Fibroblast of skin of right biceps (primary cell): Measurements from ENCODE around the gene TMEM135.
"Not testable (repeated sequence)": the region's sequence is repeated elsewhere in the genome, so short reads cannot be mapped to it uniquely, and the experiment has no call there.

Experiments used
- DNase-seq: peaks from one replicate; pipeline ENCODE4 v3.0.0-alpha.2; 2013

The TMEM135 gene

GRCh38 chr11:87037450-87038234 is at the start of gene TMEM135:
Gene TMEM135 (plus strand): TSS chr11:87037934. CDS start chr11:87038046, 112 bp downstream.
- peak; percentile 90 for DNase-seq

- DNase-seq = no peak
Measured at GRCh38 chr11:86988351-86988881, 49.3 kb upstream of the TMEM135 start.

GRCh38 chr11:86990031-86990430 is 47.7 kb upstream of the TMEM135 start:
- peak; percentile 10 for DNase-seq

GRCh38 chr11:86990515-86990914 is 47.2 kb upstream of the TMEM135 start:
- peak; percentile 82 for DNase-seq

GRCh38 chr11:86991341-86991740 is 46.4 kb upstream of the TMEM135 start:
- DNase-seq = no peak

GRCh38 chr11:86992340-86992739 is 45.4 kb upstream of the TMEM135 start:
- DNase-seq = not testable (repeated sequence)

GRCh38 chr11:86993031-86993430 is 44.7 kb upstream of the TMEM135 start:
- DNase-seq = no peak

GRCh38 chr11:86996953-86997570 is 40.7 kb upstream of the TMEM135 start:
- DNase-seq = no peak

GRCh38 chr11:86999388-86999787 is 38.3 kb upstream of the TMEM135 start:
- no peak for DNase-seq

GRCh38 chr11:86999859-87000753 is 37.6 kb upstream of the TMEM135 start:
- no peak for DNase-seq

- no peak for DNase-seq
Measured at GRCh38 chr11:87002918-87003317, 34.8 kb upstream of the TMEM135 start.

- not testable (repeated sequence) for DNase-seq
Measured at GRCh38 chr11:87004281-87004680, 33.5 kb upstream of the TMEM135 start.

GRCh38 chr11:87005569-87005921 is 32.2 kb upstream of the TMEM135 start:
- DNase-seq = no peak

- no peak for DNase-seq
Measured at GRCh38 chr11:87006035-87006434, 31.7 kb upstream of the TMEM135 start.

- peak; percentile 43 for DNase-seq
Measured at GRCh38 chr11:87007963-87008362, 29.8 kb upstream of the TMEM135 start.

- DNase-seq = no peak
Measured at GRCh38 chr11:87012089-87012488, 25.6 kb upstream of the TMEM135 start.

GRCh38 chr11:87012673-87013072 is 25.1 kb upstream of the TMEM135 start:
- no peak for DNase-seq

GRCh38 chr11:87013912-87014825 is 23.6 kb upstream of the TMEM135 start:
- DNase-seq = peak; percentile 22

GRCh38 chr11:87015645-87016044 is 22.1 kb upstream of the TMEM135 start:
- DNase-seq = no peak

GRCh38 chr11:87019613-87020271 is 18.0 kb upstream of the TMEM135 start:
- no peak for DNase-seq

GRCh38 chr11:87020336-87020735 is 17.4 kb upstream of the TMEM135 start:
- DNase-seq = no peak
